DOHH2 (cell line): ENCODE measurements around the gene MAP2K5.

Experiments used
- H3F3A ChIP-seq: fragments of 200-600 bp; sonication (generic), shearing (Covaris generic); 2 replicates; pipeline ENCODE4 v1.6.0; 2016; ENCODE audit warnings: antibody characterized with exemption, mild to moderate bottlenecking; ENCODE audit not compliant: control insufficient read depth, insufficient read depth
- H3K27ac ChIP-seq: fragments of 200-600 bp; sonication (generic); 2 replicates; pipeline ENCODE4 v1.5.1; 2014; ENCODE audit warnings: low read depth, mild to moderate bottlenecking, low read length, moderate library complexity
- H3K27me3 ChIP-seq: fragments of 200-600 bp; sonication (generic); 2 replicates; pipeline ENCODE4 v1.6.1; 2014; ENCODE audit warnings: mild to moderate bottlenecking, low read length, mixed read lengths; ENCODE audit not compliant: control insufficient read depth
- H3K36me3 ChIP-seq: fragments of 200-600 bp; sonication (generic); 2 replicates; pipeline ENCODE4 v1.6.1; 2014; ENCODE audit warnings: mild to moderate bottlenecking, low read length, moderate library complexity, mixed read lengths; ENCODE audit not compliant: control insufficient read depth
- H3K4me1 ChIP-seq: fragments of 200-600 bp; sonication (generic); 2 replicates; pipeline ENCODE4 v1.6.1; 2014; ENCODE audit warnings: mild to moderate bottlenecking, low read length, mixed read lengths; ENCODE audit not compliant: control insufficient read depth
- H3K4me2 ChIP-seq: fragments of 200-600 bp; sonication (generic); 2 replicates; pipeline ENCODE4 v1.6.0; 2014; ENCODE audit warnings: mild to moderate bottlenecking, low read length, moderate library complexity
- H3K4me3 ChIP-seq: fragments of 200-600 bp; sonication (generic); 2 replicates; pipeline ENCODE4 v1.5.1; 2014; ENCODE audit warnings: mild to moderate bottlenecking, low read length, mixed read lengths
- H3K79me2 ChIP-seq: fragments of 200-600 bp; sonication (generic); 2 replicates; pipeline ENCODE4 v1.6.1; 2014; ENCODE audit warnings: mild to moderate bottlenecking, low read length, mixed read lengths; ENCODE audit not compliant: control insufficient read depth
- H3K9me2 ChIP-seq: fragments of 200-600 bp; sonication (generic); replicated peaks from 2 replicates; pipeline ENCODE4 v1.6.1; 2014; ENCODE audit warnings: mild to moderate bottlenecking, low read length, mixed read lengths; ENCODE audit not compliant: control insufficient read depth
- H3K9me3 ChIP-seq: fragments of 200-600 bp; sonication (generic); 2 replicates; pipeline ENCODE4 v1.6.1; 2014; ENCODE audit warnings: antibody characterized with exemption, low read length, mixed read lengths; ENCODE audit not compliant: control insufficient read depth, insufficient read depth
- H4K20me1 ChIP-seq: fragments of 200-600 bp; sonication (generic); 2 replicates; pipeline ENCODE4 v1.6.0; 2014; ENCODE audit warnings: low read depth, mild to moderate bottlenecking, antibody characterized with exemption, low read length, moderate library complexity; ENCODE audit not compliant: control insufficient read depth, insufficient read depth
- CTCF ChIP-seq: fragments of 200-600 bp; sonication (generic); IDR thresholded peaks from one replicate; pipeline ENCODE4 v1.5.1; 2014; ENCODE audit warnings: antibody characterized with exemption, mild to moderate bottlenecking, low read depth, low read length; ENCODE audit not compliant: poor library complexity, severe bottlenecking
- EZH2phosphoT487 ChIP-seq: fragments of 200-600 bp; sonication (generic); IDR thresholded peaks from 2 replicates; pipeline ENCODE4 v1.6.1; 2017; ENCODE audit warnings: borderline replicate concordance, mild to moderate bottlenecking, antibody characterized with exemption, low read length, moderate library complexity, mixed read lengths

MAP2K5 gene

GRCh38 chr15:67845974-67846373 is 303.5 kb downstream of the MAP2K5 start:
- no peak for TF ChIP-seq EZH2phosphoT487
- no peak for TF ChIP-seq CTCF
- Histone ChIP-seq H3K4me1 (peaks cover 42% of the 10 kb centered on the region), H3K27me3 (no peaks in the 10 kb centered on the region), H3K4me2 (no peak overlapping the region), H3K9me3 (peaks cover 4% of the 10 kb centered on the region; the same call in 1 of the 2 replicates), H3K27ac (no peak overlapping the region), H3F3A (peaks cover 4% of the 10 kb centered on the region; the same call in 1 of the 2 replicates), H3K36me3 (no peaks in the 10 kb centered on the region), H3K9me2 (no peaks in the 10 kb centered on the region), H3K79me2 (no peaks in the 10 kb centered on the region), H4K20me1 (no peaks in the 10 kb centered on the region), H3K4me3 (no peak overlapping the region)

- Histone ChIP-seq H3K27ac (no peak overlapping the region), H3K36me3 (no peaks in the 10 kb centered on the region), H3K4me3 (no peak overlapping the region), H3K4me1 (peaks cover 69% of the 10 kb centered on the region), H3F3A (peaks cover 7% of the 10 kb centered on the region; the same call in 1 of the 2 replicates), H3K27me3 (no peaks in the 10 kb centered on the region), H4K20me1 (no peaks in the 10 kb centered on the region), H3K9me2 (no peaks in the 10 kb centered on the region), H3K79me2 (no peaks in the 10 kb centered on the region), H3K4me2 (no peak overlapping the region), H3K9me3 (peaks cover 4% of the 10 kb centered on the region; the same call in 1 of the 2 replicates)
- TF ChIP-seq CTCF: no peak
- TF ChIP-seq EZH2phosphoT487: no peak
Observed at GRCh38 chr15:67849538-67849937, 307.0 kb downstream of the MAP2K5 start.

DNA sequence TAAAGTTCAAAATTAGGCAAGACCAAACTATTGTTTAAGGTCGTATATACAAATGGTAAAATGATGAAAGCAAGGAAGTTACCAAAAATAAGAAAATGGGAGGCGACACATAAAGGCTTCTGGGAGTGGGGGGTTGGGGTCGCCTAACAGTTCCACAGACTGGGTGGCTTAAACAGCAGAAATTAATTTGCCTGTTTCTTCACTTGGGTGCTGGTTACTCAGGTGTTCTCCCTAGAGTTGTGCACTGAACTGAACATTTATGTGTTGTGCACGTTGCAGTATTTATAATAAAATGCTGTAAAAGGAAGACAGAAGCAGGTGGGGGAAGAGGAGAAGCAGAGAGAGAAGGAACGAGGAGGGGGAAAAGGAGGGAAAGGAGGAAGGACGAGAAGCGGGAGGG is 307.8 kb downstream of the MAP2K5 start:
- H3F3A ChIP-seq: peaks cover 8% of the 10 kb centered on the region; the same call in 1 of the 2 replicates
- H3K9me3 ChIP-seq: peaks cover 4% of the 10 kb centered on the region; the same call in 1 of the 2 replicates
- no peaks in the 10 kb centered on the region for H3K79me2 ChIP-seq
- no peaks in the 10 kb centered on the region for H3K36me3 ChIP-seq
- H3K27me3 ChIP-seq: no peaks in the 10 kb centered on the region
- H3K4me3 ChIP-seq: peak overlapping the region; percentile 42
- peak overlapping the region; percentile 56 for H3K4me2 ChIP-seq
- H3K9me2 ChIP-seq: no peaks in the 10 kb centered on the region
- H3K4me1 ChIP-seq: peaks cover 71% of the 10 kb centered on the region
- H4K20me1 ChIP-seq: no peaks in the 10 kb centered on the region
- peak overlapping the region; percentile 48 for H3K27ac ChIP-seq
- TF ChIP-seq EZH2phosphoT487: no peak
- TF ChIP-seq CTCF: no peak
